ENCODE measurements around the gene ITM2B. TPM values are rescaled to one million over a fixed set of nuclear protein-coding genes. Genes with fewer than 3 reads are reported as not detected.
"Not testable (repeated sequence)": the region's sequence is repeated elsewhere in the genome, so short reads cannot be mapped to it uniquely, and the experiment has no call there.

The ITM2B gene
- polyA plus RNA-seq, 1 donor (not counting 4 experiments of a cell fraction or from before 2014, with no cell fraction given), result 401 TPM

DNA sequence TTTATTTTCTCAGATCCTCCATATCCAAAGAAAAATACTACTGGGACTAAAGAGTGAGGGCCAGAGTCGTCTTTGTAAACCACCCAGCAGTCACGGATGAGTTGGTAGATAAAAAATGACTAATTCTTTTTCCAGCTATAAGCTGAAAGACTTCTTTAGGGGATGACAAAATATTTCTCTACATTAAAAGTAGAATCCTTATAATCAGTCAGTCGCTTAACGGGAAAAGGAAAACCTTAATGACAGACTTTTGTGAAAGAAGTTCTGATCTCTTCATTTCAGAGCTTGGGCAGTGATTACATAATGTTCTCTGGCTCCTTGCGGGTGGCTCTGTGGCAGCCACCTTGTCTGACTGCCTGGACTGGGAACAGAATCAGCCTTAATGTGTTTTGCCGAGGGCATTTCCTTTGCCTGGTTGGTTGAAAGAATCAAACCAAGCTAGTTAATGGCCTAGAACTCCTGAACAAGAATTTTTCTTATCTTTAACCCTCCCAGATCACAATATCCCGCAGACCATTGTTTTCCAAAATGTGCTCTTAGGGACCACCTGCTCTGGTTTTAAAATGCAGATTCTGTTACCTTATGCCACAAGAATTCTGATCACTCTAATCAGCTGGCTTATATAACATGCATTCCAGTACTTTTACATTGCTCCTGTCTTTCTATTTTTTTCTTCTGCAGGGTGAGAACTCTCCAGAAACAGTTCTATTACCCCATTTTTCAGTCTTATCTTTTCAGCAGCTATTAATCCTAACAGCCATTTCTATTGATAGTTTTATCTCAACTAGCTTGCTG is 2.5 kb downstream of the ITM2B start:
- H3K4me3 ChIP-seq (ENCODE audit: control insufficient read depth in 2 of 3, extremely low read depth in 1 of 3, insufficient read depth in 2 of 3, low read depth in 1 of 3, low read length in 3 of 3), result peak overlapping the region; percentile 97 to 100 (median 99)
- peak overlapping the region; percentile 88 for H3K4me2 ChIP-seq (ENCODE audit: control insufficient read depth, extremely low read depth, insufficient read depth, low read depth, low read length)
- peaks cover 38% of the 10 kb centered on the region for H3K4me1 ChIP-seq (ENCODE audit: control insufficient read depth, extremely low read depth, insufficient read depth, low read length)
- peaks cover 5% of the 10 kb centered on the region for H4K20me1 ChIP-seq (ENCODE audit: control insufficient read depth, extremely low read depth, insufficient read depth, low read length)
- FAIRE-seq, result peak; percentile 69
- TF ChIP-seq EZH2 (IDR thresholded peaks at IDR 0.05; ENCODE audit: low read length), result no peak
- TF ChIP-seq, protein P1, sequence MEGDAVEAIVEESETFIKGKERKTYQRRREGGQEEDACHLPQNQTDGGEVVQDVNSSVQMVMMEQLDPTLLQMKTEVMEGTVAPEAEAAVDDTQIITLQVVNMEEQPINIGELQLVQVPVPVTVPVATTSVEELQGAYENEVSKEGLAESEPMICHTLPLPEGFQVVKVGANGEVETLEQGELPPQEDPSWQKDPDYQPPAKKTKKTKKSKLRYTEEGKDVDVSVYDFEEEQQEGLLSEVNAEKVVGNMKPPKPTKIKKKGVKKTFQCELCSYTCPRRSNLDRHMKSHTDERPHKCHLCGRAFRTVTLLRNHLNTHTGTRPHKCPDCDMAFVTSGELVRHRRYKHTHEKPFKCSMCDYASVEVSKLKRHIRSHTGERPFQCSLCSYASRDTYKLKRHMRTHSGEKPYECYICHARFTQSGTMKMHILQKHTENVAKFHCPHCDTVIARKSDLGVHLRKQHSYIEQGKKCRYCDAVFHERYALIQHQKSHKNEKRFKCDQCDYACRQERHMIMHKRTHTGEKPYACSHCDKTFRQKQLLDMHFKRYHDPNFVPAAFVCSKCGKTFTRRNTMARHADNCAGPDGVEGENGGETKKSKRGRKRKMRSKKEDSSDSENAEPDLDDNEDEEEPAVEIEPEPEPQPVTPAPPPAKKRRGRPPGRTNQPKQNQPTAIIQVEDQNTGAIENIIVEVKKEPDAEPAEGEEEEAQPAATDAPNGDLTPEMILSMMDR (optimal IDR thresholded peaks at IDR 0.05 in 1 of 3, IDR thresholded peaks at IDR 0.05 in 1 of 3, conservative IDR thresholded peaks at IDR 0.05 in 1 of 3; ENCODE audit: extremely low read depth in 1 of 3, insufficient read depth in 2 of 3, low read length in 3 of 3), result no peak
- no peak for DNase-seq (ENCODE audit: low read depth, low spot score)
- peaks cover 0 to 4% of the 10 kb centered on the region in 2 experiments for H3K36me3 ChIP-seq (ENCODE audit: control insufficient read depth in 2 of 2, extremely low read depth in 1 of 2, insufficient read depth in 2 of 2, low read length in 2 of 2)
- H3K79me2 ChIP-seq (ENCODE audit: control insufficient read depth, insufficient read depth, low read length), result peaks cover 72% of the 10 kb centered on the region
- no peak overlapping the region for H2AFZ ChIP-seq (ENCODE audit: control insufficient read depth, low read length)
- H3K27ac ChIP-seq (ENCODE audit: control insufficient read depth, insufficient read depth, low read length), result peak overlapping the region; percentile 98
- dilution Hi-C loops (cut with MboI; ENCODE audit: extremely low pct_ligation_motif_present, low sequenced_read_pairs), result no loop called here
- peaks cover 4% of the 10 kb centered on the region for H3K9me1 ChIP-seq (ENCODE audit: control insufficient read depth, extremely low read depth, insufficient read depth, low read length)
- no peaks in the 10 kb centered on the region for H3K9me3 ChIP-seq (ENCODE audit: control insufficient read depth, low read depth, low read length)
- peak overlapping the region; percentile 99 for H3K9ac ChIP-seq (ENCODE audit: control insufficient read depth, extremely low read depth, insufficient read depth, low read length)
- H3K27me3 ChIP-seq (ENCODE audit: control insufficient read depth, extremely low read depth, insufficient read depth, low read length), result no peaks in the 10 kb centered on the region

DNA sequence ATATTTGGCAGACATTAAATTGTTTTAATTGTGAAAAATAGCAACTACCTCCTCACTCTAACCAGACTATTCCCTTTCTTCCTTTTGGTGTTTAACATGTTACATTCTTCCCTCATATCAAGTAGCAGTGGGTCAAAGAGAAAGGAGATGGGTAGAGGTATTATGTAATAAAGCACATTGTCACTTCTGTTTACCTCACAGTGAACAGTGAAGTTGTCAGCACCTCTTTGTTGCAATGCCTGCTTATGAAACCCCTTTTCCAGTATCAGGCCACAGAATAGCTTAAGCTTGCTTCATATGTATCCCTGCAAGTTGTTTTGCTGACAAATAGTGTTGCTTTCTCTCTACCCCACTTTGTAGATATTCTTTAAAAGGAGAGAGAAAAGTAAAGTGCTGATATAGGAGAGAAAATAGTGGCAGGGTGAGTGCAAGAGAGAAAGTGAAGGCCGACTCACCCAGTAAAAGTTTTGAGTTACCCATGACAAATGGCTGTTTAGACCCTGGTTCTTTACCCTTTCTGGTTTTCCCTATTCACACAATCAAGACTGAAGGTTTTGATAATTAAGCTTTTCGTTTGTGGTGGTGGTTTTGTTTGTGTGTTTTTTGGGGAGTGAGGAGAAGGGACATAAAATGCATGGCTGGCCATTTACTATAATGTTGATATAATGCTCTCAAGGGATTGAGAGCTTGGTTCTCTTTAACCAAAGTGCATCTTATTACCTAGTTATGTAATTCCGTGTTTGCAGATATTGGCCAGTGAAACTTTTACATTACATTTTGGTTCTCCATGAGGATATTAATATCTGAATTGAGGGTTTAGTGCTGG is 3.7 kb downstream of the ITM2B start:
- no peak overlapping the region for H2AFZ ChIP-seq (ENCODE audit: control insufficient read depth, low read length)
- dilution Hi-C loops (cut with MboI; ENCODE audit: extremely low pct_ligation_motif_present, low sequenced_read_pairs), result no loop called here
- no peak for DNase-seq (ENCODE audit: low read depth, low spot score)
- H3K4me2 ChIP-seq (ENCODE audit: control insufficient read depth, extremely low read depth, insufficient read depth, low read depth, low read length), result peak overlapping the region; percentile 88
- H3K27ac ChIP-seq (ENCODE audit: control insufficient read depth, insufficient read depth, low read length), result peak overlapping the region; percentile 47
- H4K20me1 ChIP-seq (ENCODE audit: control insufficient read depth, extremely low read depth, insufficient read depth, low read length), result peaks cover 5% of the 10 kb centered on the region
- H3K4me1 ChIP-seq (ENCODE audit: control insufficient read depth, extremely low read depth, insufficient read depth, low read length), result peaks cover 38% of the 10 kb centered on the region
- H3K36me3 ChIP-seq (ENCODE audit: control insufficient read depth in 2 of 2, extremely low read depth in 1 of 2, insufficient read depth in 2 of 2, low read length in 2 of 2), result peaks cover 2 to 7% of the 10 kb centered on the region in 2 experiments
- H3K9me3 ChIP-seq (ENCODE audit: control insufficient read depth, low read depth, low read length), result no peaks in the 10 kb centered on the region
- TF ChIP-seq, protein P1 (optimal IDR thresholded peaks at IDR 0.05 in 1 of 3, IDR thresholded peaks at IDR 0.05 in 1 of 3, conservative IDR thresholded peaks at IDR 0.05 in 1 of 3; ENCODE audit: extremely low read depth in 1 of 3, insufficient read depth in 2 of 3, low read length in 3 of 3), result no peak
- no peak for TF ChIP-seq EZH2 (IDR thresholded peaks at IDR 0.05; ENCODE audit: low read length)
- FAIRE-seq, result peak; percentile 52
- peak overlapping the region; percentile 18 to 100 (median 99) for H3K4me3 ChIP-seq (ENCODE audit: control insufficient read depth in 2 of 3, extremely low read depth in 1 of 3, insufficient read depth in 2 of 3, low read depth in 1 of 3, low read length in 3 of 3)
- peaks cover 4% of the 10 kb centered on the region for H3K9me1 ChIP-seq (ENCODE audit: control insufficient read depth, extremely low read depth, insufficient read depth, low read length)
- H3K9ac ChIP-seq (ENCODE audit: control insufficient read depth, extremely low read depth, insufficient read depth, low read length), result peak overlapping the region; percentile 99
- peaks cover 78% of the 10 kb centered on the region for H3K79me2 ChIP-seq (ENCODE audit: control insufficient read depth, insufficient read depth, low read length)
- no peaks in the 10 kb centered on the region for H3K27me3 ChIP-seq (ENCODE audit: control insufficient read depth, extremely low read depth, insufficient read depth, low read length)

DNA sequence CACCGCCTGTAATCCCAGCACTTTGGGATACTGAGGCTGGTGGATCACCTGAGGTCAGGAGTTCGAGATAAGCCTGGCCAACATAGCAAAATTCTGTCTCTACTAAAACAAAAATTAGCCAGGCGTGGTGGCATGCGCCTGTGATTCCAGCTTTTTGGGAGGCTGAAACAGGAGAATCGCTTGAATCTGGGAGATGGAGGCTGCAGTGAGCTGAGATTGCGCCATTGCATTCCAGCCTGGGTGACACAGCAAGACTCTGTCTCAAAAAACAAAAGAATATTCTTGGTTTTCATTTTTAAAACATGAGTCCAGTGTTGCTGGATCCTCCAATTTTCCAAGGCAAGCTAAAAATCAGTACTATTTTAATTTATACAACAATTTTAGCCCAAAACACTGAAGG is 6.4 kb downstream of the ITM2B start:
- H2AFZ ChIP-seq (ENCODE audit: control insufficient read depth, low read length); H3K9me3 ChIP-seq (ENCODE audit: control insufficient read depth, low read depth, low read length); H3K9ac ChIP-seq (ENCODE audit: control insufficient read depth, extremely low read depth, insufficient read depth, low read length); H3K4me3 ChIP-seq (ENCODE audit: control insufficient read depth in 2 of 3, extremely low read depth in 1 of 3, insufficient read depth in 2 of 3, low read depth in 1 of 3, low read length in 3 of 3); H4K20me1 ChIP-seq (ENCODE audit: control insufficient read depth, extremely low read depth, insufficient read depth, low read length); DNase-seq (ENCODE audit: low read depth, low spot score); H3K27ac ChIP-seq (ENCODE audit: control insufficient read depth, insufficient read depth, low read length); dilution Hi-C loops (cut with MboI; ENCODE audit: extremely low pct_ligation_motif_present, low sequenced_read_pairs); H3K27me3 ChIP-seq (ENCODE audit: control insufficient read depth, extremely low read depth, insufficient read depth, low read length); H3K4me2 ChIP-seq (ENCODE audit: control insufficient read depth, extremely low read depth, insufficient read depth, low read depth, low read length); H3K36me3 ChIP-seq (ENCODE audit: control insufficient read depth in 2 of 2, extremely low read depth in 1 of 2, insufficient read depth in 2 of 2, low read length in 2 of 2); H3K9me1 ChIP-seq (ENCODE audit: control insufficient read depth, extremely low read depth, insufficient read depth, low read length): not testable (repeated sequence)
- peaks cover 88% of the 10 kb centered on the region for H3K79me2 ChIP-seq (ENCODE audit: control insufficient read depth, insufficient read depth, low read length)
- H3K4me1 ChIP-seq (ENCODE audit: control insufficient read depth, extremely low read depth, insufficient read depth, low read length), result peaks cover 31% of the 10 kb centered on the region
- FAIRE-seq, result peak; percentile 9
